ENCODE data around the gene ELF4.
A peak's percentile ranks its signal among the peaks of the same experiment; 100 is the strongest.
"Not testable (repeated sequence)": the region's sequence is repeated elsewhere in the genome, so short reads cannot be mapped to it uniquely, and the experiment has no call there.

The ELF4 gene

DNA sequence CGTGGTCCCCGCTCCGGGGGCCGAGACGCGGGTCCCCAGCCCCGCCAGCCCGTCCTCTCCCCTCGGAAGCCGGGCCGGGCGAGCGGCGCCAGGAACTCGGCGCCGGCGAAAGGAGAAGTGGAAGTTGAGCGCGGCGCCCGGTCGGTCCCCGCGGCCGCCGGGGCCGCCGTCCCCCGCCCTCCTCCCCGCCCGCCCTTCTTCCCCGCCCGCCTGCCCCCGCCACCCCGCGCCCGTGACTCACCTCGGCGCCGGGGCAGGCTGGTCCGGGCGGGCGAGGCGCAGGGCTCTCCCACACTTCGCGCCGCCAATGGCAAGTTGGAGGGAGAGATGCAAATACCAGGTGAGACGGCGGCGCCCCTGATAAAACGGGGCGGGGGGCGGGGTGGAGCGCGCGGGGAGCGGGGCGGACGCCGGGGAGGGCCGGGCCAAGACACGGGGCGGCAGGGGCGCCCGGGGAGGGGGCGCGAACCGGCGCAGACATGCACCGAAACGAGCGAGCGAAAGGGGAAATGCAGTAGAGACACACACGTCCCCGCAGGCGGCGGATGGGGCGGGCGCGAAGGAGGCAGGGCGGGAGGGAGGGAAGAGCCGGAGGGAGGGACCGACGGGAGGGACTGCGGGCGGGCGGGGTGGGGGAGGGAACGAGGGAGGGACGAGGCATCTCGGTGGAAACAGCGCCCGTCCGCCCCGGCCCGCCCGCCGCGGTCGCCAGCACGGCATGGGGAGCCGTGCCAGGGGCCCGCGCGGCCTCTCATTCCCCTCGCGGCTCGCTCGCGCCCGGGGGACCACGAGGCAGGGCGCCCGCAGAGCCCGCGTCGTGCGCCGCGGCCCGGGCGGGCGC is at the start of gene ELF4:
Gene ELF4, minus strand, starts transcription at position 119 of the 841 bp plus-strand sequence. CDS start 29,167 bp downstream, outside the sequence.
- peak in 1 of 2 donors; percentile 49 for DNase-seq (ENCODE audit: low read depth in 2 of 2)

GRCh38 chrX:130159776-130160175 is 49.5 kb upstream of the ELF4 start:
- DNase-seq (ENCODE audit: low read depth in 2 of 2) = no peak

- DNase-seq (ENCODE audit: low read depth in 2 of 2) = no peak
Measured at GRCh38 chrX:130158311-130158710, 48.0 kb upstream of the ELF4 start.

GRCh38 chrX:130155564-130155963 is 45.3 kb upstream of the ELF4 start:
- DNase-seq (ENCODE audit: low read depth in 2 of 2) = no peak

GRCh38 chrX:130147631-130148030 is 37.3 kb upstream of the ELF4 start:
- no peak for DNase-seq (ENCODE audit: low read depth in 2 of 2)

DNA sequence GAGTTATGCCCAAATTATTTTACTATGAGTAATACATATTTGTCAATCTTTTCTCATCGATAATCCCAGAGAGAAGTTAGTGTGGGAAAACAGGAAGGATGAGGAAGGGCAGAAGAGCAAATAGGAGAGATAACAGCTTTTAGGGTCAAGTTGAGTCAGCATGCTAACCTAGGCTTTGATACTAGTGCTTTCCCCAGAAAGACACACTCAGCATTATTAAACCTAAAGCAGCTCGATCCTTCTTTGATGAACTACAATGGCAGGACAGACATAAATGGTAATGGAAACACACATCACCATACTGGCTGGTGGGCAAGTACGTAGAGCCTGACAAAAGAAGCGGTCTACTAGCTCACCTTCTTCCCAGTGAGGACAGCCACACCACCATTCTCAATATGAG is 34.8 kb upstream of the ELF4 start:
- no peak for DNase-seq (ENCODE audit: low read depth in 2 of 2)

- no peak for DNase-seq (ENCODE audit: low read depth in 2 of 2)
Measured at GRCh38 chrX:130144509-130144908, 34.2 kb upstream of the ELF4 start.

DNA sequence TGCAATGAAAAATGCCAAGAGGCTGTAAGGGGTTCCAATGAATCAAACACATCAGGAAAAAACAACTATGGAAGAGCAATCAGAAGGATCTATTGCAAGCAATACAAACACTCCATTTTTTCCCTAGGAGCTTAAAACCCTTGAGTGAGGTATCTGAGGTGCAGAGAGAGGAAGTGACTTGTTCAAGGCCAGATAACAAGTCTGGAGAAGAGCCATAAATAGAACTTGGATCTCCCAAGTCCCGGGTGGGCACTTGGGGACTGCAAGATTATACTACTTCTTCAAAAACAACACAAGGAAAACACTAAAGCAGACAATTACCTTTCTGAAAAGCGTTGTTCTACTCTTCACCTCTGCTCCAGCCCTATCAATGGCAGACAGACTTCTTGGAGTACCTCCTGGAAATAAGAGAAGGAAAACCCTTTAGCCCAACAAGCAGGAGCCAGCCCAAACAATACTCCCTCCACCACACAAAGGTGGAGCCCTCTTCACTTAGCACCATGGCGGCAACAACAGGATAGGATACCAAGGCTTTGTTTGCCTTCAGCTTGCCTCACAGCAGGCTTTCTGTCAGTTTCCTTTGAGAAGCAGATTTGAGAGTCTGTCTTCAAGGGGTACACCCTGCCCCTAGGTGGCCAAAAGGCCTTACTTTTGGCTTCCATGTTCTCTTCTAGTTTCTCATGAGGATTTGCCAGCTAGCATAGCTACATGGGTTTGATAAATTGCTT is 29.3 kb upstream of the ELF4 start:
- no peak for DNase-seq (ENCODE audit: low read depth in 2 of 2)

DNA sequence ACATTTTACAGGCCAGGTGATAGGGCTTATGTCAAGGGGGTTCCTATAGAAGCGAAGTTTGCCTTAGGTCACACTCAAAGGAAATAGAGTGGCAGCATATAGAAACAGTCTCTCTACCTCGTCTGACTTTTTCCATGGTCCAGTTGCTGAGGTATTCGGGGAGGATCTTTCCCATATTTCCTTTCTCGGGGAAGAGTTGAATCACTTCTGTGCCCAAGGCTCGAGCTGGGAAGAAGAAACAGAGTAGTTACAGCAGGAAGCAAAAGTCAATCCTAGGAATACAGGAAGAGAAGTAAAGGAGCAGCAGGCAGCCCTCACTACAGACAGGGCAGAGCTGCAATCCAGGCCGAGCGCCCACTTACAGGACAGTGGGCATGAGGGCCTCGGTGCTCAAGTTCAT is 26.7 kb upstream of the ELF4 start:
- DNase-seq (ENCODE audit: low read depth in 2 of 2) = no peak

- DNase-seq (ENCODE audit: low read depth in 2 of 2) = no peak
Measured at GRCh38 chrX:130136496-130136895, 26.2 kb upstream of the ELF4 start.

DNA sequence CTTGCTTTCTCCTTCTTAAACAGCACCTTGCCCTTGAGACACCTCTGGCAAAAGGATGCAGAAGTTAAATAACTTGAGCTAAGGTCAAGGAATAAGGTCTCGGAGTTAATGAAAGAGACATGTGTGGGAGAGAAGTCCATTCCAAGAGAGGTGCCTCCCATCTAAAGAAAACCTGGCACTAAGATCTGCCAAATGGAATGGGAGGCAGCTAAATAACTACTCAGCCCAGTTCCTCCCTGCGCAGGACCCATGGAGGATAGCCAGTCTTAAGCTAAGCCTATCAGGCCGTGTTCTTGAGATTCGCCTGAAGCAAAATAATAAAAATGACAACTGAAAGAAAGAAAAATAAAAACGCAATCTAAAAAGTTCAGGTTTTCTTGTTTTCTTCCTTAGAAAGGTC is 20.7 kb upstream of the ELF4 start:
- DNase-seq (ENCODE audit: low read depth in 2 of 2) = no peak

GRCh38 chrX:130125091-130125874 is 15.0 kb upstream of the ELF4 start:
- no peak for DNase-seq (ENCODE audit: low read depth in 2 of 2)

DNA sequence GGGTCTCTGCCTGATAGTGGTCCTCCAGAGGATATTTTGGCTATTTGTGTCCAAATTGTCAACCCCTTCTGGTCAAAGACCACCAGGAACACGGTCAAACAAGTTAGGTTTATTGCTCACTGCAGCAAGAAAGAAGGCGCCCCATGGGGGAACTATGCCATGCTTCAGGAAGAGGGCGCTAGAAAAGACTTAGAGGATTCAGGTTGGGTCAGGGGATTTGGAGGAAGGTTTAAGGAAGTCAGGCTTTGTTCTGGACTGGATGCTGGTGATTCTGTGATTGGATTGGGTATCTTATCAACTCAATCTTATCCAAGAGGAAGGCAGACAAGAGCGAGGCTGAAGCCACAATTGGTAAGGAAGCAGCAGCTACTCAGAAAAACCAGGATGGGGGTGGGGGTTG is 14.3 kb upstream of the ELF4 start:
- no peak for DNase-seq (ENCODE audit: low read depth in 2 of 2)

GRCh38 chrX:130121505-130121800 is 11.2 kb upstream of the ELF4 start:
- DNase-seq (ENCODE audit: low read depth in 2 of 2) = no peak

GRCh38 chrX:130120746-130121504 is 10.6 kb upstream of the ELF4 start:
- DNase-seq (ENCODE audit: low read depth in 2 of 2) = peak; percentile 32 to 54

DNA sequence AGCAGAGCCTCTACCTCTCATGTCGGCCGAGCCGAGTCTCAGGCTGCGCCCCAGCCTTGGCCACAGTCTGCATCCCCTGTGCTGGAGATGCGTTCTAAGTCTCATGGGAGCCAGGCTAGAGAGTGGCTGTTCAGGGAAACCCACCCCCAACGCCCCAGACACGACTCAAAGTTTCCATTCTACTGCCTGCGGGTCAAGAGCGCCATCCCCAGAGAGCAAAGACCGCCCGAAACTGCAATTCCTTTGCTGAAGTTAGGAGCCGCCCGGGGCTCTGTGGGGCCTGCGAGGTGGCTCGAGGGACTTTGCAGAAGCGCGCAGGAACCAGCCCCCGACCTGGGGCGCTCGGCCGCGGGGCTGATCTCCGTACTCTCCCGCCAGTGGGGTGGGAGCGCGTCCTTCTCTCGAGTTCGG is 10.0 kb upstream of the ELF4 start:
- DNase-seq (ENCODE audit: low read depth in 2 of 2) = no peak

DNA sequence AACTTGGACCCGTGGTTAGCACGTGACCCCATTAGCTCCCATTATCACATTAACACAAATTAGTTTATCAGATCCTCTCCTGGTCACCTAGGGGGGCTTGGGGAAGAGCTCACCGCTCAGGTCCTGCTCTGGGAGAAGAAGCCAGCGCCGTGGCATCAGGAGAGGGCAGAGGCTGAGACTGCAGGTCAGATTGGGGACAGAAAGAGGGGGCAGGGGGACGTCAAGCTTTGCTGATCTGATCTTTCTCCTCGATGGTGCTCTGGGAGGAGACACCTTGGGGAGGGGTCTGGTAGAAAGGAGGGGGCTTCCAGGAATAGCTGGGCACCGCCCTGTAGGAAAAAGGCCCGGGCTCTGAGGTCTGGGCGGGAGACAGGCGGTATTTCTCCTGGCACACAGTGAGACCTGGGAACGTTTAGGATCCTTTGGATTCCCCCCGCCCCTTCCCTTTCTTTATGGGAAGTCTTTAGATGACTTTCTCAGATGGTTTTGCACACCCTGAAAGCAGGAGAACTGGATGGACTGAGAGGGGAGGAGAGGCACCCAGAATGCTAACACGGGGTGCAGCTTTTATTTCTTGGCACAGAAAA is 9.1 kb upstream of the ELF4 start:
- no peak for DNase-seq (ENCODE audit: low read depth in 2 of 2)

DNA sequence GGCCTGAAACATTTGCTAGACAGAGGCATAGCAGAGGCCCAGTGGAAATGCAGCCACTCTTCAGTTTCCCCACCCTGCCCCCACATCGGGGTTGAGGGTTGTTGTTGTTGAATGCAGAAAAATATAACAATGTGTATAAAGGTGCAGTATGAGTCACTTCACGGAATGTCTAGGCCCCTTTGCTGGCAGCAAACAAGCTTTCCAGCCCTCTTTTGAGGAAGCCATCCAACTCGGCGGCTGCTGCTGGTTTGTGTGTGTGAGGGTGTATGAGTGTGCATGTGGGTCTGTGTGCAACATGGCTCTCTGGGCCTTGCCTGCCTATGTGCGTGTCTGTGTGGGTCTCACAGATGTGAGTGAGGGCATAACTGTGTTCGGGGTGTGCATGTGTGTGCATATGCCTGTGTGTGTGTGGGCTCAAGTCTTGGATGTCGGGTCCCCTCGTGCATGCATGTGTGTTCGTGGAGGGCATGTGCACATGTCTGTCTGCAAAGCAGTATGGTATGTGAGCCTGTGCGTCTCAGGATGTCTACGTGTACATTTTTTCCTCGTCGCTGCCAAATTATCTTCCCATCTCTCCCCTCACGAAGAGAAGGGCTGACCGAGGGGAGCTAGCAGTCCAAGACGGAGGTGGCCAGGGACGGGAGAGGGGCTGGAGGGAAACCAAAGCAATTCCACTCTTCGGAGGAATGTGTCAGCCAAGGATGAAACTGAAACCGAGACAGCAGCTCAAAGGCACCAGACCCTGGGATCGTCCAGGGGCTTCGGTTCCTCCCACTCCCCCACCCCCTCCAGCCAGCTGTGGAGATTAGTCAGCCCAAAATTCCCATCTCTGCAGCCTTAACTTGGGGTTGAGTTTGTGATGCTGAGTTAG is 8.4 kb upstream of the ELF4 start:
- no peak for DNase-seq (ENCODE audit: low read depth in 2 of 2)

DNA sequence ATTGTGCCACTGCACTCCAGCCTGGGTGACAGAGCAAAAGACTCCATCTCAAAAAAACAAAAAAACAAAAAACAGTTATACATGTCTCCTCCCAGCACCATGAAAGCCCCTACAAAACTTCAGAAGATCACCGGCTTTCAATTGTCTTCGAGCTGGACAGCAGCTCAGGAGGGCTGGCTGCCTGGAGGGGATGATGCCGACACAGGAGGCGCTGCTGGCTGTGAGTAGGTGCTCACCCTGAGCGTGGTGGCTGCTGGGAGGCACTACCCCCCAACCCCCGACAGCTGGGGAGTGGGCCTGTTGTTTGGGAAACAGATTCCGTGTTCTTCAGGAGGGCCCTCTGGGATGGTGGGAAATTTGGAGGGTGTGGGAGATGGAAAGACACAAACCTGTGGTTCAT is 6.9 kb upstream of the ELF4 start:
- DNase-seq (ENCODE audit: low read depth in 2 of 2) = no peak

DNA sequence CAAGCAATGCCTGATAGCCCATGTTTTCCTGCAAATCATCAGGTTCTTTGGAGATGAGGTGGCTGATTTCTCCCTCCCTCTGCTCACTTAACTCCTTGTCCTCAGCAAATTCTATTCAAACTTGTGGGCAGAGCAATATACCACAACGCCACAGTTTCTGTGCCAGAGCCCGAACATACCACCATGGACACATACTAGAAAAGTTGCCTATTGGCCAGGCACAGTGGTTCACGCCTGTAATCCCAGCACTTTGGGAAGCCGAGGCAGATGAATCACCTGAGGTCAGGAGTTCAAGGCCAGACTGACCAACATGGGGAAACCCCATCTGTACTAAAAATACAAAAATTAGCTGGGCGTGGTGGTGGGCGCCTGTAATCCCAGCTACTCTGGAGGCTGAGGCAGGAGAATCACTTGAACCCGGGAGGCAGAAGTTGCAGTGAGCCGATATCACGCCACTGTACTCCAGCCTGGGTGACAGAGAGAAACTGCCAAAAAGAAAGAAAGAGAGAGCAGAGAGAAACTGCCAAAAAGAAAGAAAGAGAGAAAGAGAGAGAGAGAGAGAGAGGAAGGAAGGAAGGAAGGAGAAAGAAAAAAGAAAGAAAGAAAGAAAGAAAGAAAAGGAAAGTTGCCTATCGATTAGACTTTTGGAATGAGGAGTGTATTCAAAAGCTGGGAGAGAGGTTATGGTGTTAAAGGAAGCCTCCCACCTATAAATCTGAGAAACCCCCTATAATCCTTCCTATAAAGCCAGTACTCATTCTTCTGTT is 5.0 kb upstream of the ELF4 start:
- DNase-seq (ENCODE audit: low read depth in 2 of 2) = not testable (repeated sequence)
